Measurements from ENCODE around the gene LCN2.
"Not testable (repeated sequence)": the region's sequence is repeated elsewhere in the genome, so short reads cannot be mapped to it uniquely, and the experiment has no call there.

Gene LCN2

GRCh38 chr9:128128836-128129590 lies 20.2 kb upstream of the LCN2 start:
- no peak for DNase-seq

GRCh38 chr9:128129976-128130590 lies 19.2 kb upstream of the LCN2 start:
- DNase-seq = peak; percentile 67

- not testable (repeated sequence) for DNase-seq
Measured at GRCh38 chr9:128130651-128131050, 18.6 kb upstream of the LCN2 start.

DNA sequence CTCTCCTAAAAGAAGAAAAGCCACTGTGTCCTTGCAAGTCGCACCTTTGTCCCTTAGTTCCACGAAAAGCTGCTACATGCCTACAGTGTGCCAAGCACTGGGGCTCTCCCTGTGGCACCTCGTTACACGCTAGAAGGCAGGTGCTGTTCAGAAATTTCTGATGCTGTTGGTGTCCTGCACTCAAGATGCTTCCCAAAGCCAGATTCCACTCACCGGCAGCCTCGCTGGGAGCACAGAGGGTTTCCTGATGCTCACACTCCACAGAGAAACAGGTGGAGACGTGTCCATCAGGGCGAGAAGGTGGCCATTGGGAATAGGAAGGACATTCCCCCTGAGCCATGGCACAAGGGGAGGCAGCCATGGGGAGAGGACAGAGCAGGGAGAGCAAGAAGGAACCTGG lies 17.9 kb upstream of the LCN2 start:
- DNase-seq = not testable (repeated sequence)

GRCh38 chr9:128132139-128132538 lies 17.1 kb upstream of the LCN2 start:
- DNase-seq = not testable (repeated sequence)

GRCh38 chr9:128135561-128135960 lies 13.7 kb upstream of the LCN2 start:
- DNase-seq = not testable (repeated sequence)

DNA sequence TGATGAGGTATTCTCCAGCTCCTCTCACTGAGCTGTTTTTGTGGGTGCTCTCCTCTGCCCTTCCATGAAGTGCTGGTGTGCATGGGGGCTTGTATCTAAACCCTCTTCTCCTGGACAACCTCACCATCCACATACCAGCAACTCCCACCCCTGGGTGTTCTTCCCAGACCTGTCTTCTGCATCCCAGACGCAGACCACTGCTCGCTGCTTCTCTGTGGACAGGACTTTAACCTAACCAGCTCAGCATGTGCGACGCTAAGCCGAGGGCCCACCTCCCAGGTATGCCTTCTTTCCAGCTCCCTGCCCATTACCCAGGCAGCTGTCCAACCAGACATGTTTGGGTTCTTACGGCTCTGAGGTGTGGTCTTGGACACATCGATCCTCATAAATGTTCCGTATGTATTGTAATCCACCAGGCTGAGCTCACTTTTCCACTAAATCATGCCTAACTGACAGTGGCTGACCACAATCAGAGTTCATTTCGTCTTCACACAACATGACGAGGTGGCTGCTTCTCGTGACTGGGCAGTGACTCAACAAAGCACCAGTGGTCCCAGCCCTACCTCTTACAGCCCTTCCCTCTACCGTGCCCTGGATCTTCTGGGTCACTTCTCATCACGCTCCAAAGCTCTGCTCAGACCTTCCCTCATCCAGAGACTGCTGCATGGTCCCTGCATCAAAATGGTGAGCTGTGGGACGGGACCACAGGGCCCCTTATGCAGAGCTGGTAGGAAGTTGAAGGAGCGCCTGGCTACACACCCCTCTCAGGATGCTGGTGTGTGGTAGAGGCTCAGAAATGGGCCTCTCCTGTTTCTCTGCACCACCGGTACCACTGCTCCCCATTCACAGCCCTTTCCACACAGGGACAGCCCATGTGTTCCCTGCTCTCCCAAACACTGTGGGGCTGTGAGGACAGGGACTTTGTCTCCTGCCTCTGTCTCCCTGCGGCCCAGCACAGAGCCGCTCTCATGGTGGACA lies 12.1 kb upstream of the LCN2 start:
- no peak for DNase-seq

- no peak for DNase-seq
Measured at GRCh38 chr9:128138001-128138400, 11.3 kb upstream of the LCN2 start.

DNA sequence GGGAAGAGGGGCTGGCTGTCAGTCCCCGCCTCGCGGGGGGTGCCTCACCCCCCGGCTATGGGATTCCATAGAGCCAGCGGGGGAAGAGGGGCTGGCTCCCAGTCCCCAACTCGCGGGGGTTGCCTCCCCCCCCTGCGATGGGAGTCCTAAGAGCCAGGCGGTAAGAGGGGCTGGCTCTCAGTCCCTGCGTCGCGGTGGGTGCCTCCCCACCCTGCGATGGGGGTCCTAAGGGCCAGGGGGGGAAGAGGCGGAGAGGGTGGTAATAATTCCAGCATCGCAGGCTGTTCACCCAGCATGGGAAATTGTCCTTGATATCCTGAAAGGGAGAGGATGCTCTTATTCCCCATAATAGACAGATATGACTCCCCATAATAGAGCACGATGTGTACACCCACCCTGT lies 9.6 kb upstream of the LCN2 start:
- DNase-seq = no peak

- no peak for DNase-seq
Measured at GRCh38 chr9:128141604-128142003, 7.6 kb upstream of the LCN2 start.

GRCh38 chr9:128142061-128142460 lies 7.2 kb upstream of the LCN2 start:
- DNase-seq = no peak

GRCh38 chr9:128142596-128142995 lies 6.7 kb upstream of the LCN2 start:
- DNase-seq = no peak

- no peak for DNase-seq
Measured at GRCh38 chr9:128143525-128144238, 5.6 kb upstream of the LCN2 start.

GRCh38 chr9:128144239-128145181 lies 4.7 kb upstream of the LCN2 start:
- no peak for DNase-seq

DNA sequence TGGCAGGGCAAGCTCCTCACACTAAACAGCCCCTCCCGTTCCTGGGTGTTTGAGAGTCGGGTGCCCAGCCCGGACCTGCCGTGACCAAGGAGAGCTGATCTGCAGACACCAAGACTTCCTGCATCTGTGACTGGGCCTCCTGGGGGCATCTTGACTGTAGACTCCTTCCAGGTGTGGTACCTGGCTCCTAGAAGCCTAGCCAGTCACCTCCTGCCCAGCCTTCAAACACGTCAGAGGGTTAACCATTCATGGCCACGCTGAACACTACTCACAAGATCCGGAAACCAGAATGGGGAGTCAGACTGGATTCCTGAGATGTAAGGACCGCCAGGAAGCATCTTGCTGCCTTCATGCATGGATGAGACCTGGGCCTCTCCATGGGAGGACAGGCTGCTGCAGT lies 3.7 kb upstream of the LCN2 start:
- DNase-seq = no peak

- DNase-seq = no peak
Measured at GRCh38 chr9:128145951-128146351, 3.3 kb upstream of the LCN2 start.

GRCh38 chr9:128146591-128147120 lies 2.6 kb upstream of the LCN2 start:
- no peak for DNase-seq

GRCh38 chr9:128148509-128149000 lies 698 bp upstream of the LCN2 start:
- no peak for DNase-seq

GRCh38 chr9:128149951-128150593 lies 819 bp downstream of the LCN2 start:
- no peak for DNase-seq

- peak; percentile 28 for DNase-seq
Measured at GRCh38 chr9:128150594-128151308, 1.5 kb downstream of the LCN2 start.

All from activated CD4-positive, alpha-beta T cell treated with anti-CD3 and anti-CD28 coated beads, Interleukin-2, Interleukin-6, amounts not matched to agents 100 ng/mL and 50 ng/mL, durations not matched to agents 16 hours and 8 hours (primary cell).